IMR-90 (cell line): ENCODE data around the gene ORC6. TPM values are rescaled to one million over a fixed set of nuclear protein-coding genes. Genes with fewer than 3 reads are reported as not detected.

Experiments
- ATAC-seq: fragments of 200-7000 bp; cut with Tn5 transposase; 2 replicates; pipeline ENCODE4 v1.9.1; 2020; ENCODE audit warnings: low read depth, mild to moderate bottlenecking, moderate library complexity
- BruUV-seq: library from RNA; stranded (reverse); fragments of 400-500 nt; replicated peaks from 2 replicates; lab custom pipeline; 2021; lab: Mats Ljungman, UMichigan
- CTCF ChIA-PET: fragments of 300-600 bp; formaldehyde crosslinking; extraction: SDS; loops from one replicate; lab custom pipeline; 2021; ENCODE audit warnings: antibody characterized with exemption; lab: Yijun Ruan, JAX
- POLR2A ChIA-PET: fragments of 300-600 bp; sonication (Branson Sonifier 250); formaldehyde crosslinking; loops from one replicate; lab custom pipeline; 2022; ENCODE audit warnings: antibody characterized with exemption; ENCODE audit not compliant: unreplicated experiment; lab: Charles Lee
- DNase-seq: peaks from one replicate; pipeline ENCODE4 v3.0.0; 2013
- H2AFZ ChIP-seq: replicated peaks from 2 replicates; pipeline ENCODE3; 2013; ENCODE audit warnings: low read length, mild to moderate bottlenecking; ENCODE audit not compliant: poor library complexity
- H2AK5ac ChIP-seq: 2 replicates; pipeline ENCODE4 v1.6.1; 2013; ENCODE audit warnings: low read depth, low read length, inconsistent platforms
- H2AK9ac ChIP-seq: replicated peaks from 2 replicates; pipeline ENCODE3; 2013; ENCODE audit warnings: mild to moderate bottlenecking, low read depth, low read length, moderate library complexity; ENCODE audit not compliant: poor library complexity
- H2BK120ac ChIP-seq: 2 replicates; pipeline ENCODE4 v1.6.1; 2013; ENCODE audit warnings: low read depth, low read length, inconsistent platforms
- H2BK15ac ChIP-seq: 3 replicates; pipeline ENCODE4 v1.6.1; 2013; ENCODE audit warnings: low read depth, low read length, inconsistent platforms
- H2BK20ac ChIP-seq: 2 replicates; pipeline ENCODE4 v1.6.1; 2013; ENCODE audit warnings: low read depth, mild to moderate bottlenecking, inconsistent platforms, low read length, moderate library complexity
- H2BK5ac ChIP-seq: 2 replicates; pipeline ENCODE4 v1.6.1; 2013; ENCODE audit warnings: mild to moderate bottlenecking, low read depth, low read length, inconsistent platforms; ENCODE audit not compliant: poor library complexity, severe bottlenecking
- H3K14ac ChIP-seq: replicated peaks from 2 replicates; pipeline ENCODE4 v1.6.1; 2013; ENCODE audit warnings: low read depth, low read length, inconsistent platforms
- H3K18ac ChIP-seq: 2 replicates; pipeline ENCODE4 v1.6.1; 2013; ENCODE audit warnings: low read depth, low read length, control low read depth
- H3K23ac ChIP-seq: 2 replicates; pipeline ENCODE4 v1.6.1; 2013; ENCODE audit warnings: low read depth, low read length, inconsistent platforms
- H3K27ac ChIP-seq: 2 replicates; pipeline ENCODE4 v1.5.1; 2013; ENCODE audit warnings: mild to moderate bottlenecking, control low read depth, low read length; ENCODE audit not compliant: insufficient read depth
- H3K27me3 ChIP-seq: 2 replicates; pipeline ENCODE4 v1.6.1; 2013; ENCODE audit warnings: low read length; ENCODE audit not compliant: control insufficient read depth, insufficient read depth
- H3K36me3 ChIP-seq: 2 replicates; pipeline ENCODE4 v1.6.1; 2013; ENCODE audit warnings: low read length, mixed read lengths; ENCODE audit not compliant: control insufficient read depth, insufficient read depth
- H3K4ac ChIP-seq: 2 replicates; pipeline ENCODE4 v1.6.1; 2013; ENCODE audit warnings: low read depth, low read length, inconsistent platforms
- H3K4me1 ChIP-seq: 2 replicates; pipeline ENCODE4 v1.6.1; 2013; ENCODE audit warnings: low read length, mixed read lengths; ENCODE audit not compliant: control insufficient read depth, insufficient read depth
- H3K4me2 ChIP-seq: 2 replicates; pipeline ENCODE4 v1.6.1; 2013; ENCODE audit warnings: low read depth, mild to moderate bottlenecking, control low read depth, low read length, moderate library complexity
- H3K4me3 ChIP-seq: 2 replicates; pipeline ENCODE4 v1.5.1; 2013; ENCODE audit warnings: low read depth, mild to moderate bottlenecking, control low read depth, low read length, moderate library complexity; ENCODE audit not compliant: insufficient read depth
- H3K56ac ChIP-seq: 2 replicates; pipeline ENCODE4 v1.6.1; 2013; ENCODE audit warnings: low read length, inconsistent platforms; ENCODE audit not compliant: insufficient read depth; ENCODE audit errors: extremely low read depth
- H3K79me1 ChIP-seq, 2 experiments: 2 replicates each; pipeline ENCODE4 v1.6.1; 2013; ENCODE audit warnings: low read length in 2 of 2, inconsistent platforms in 1 of 2, low read depth in 1 of 2
- H3K9ac ChIP-seq: 2 replicates; pipeline ENCODE4 v1.6.1; 2013; ENCODE audit warnings: low read depth, low read length, control low read depth
- H3K9me1 ChIP-seq: 2 replicates; pipeline ENCODE4 v1.6.1; 2013; ENCODE audit warnings: low read length, inconsistent platforms; ENCODE audit not compliant: insufficient read depth
- H3K9me3 ChIP-seq: 2 replicates; pipeline ENCODE4 v1.6.1; 2013; ENCODE audit warnings: low read length; ENCODE audit not compliant: control insufficient read depth, insufficient read depth
- H4K20me1 ChIP-seq: 2 replicates; pipeline ENCODE4 v1.6.1; 2013; ENCODE audit warnings: low read length, inconsistent platforms; ENCODE audit not compliant: insufficient read depth
- H4K5ac ChIP-seq: 2 replicates; pipeline ENCODE4 v1.6.1; 2013; ENCODE audit warnings: mild to moderate bottlenecking, low read depth, low read length, control low read depth
- H4K8ac ChIP-seq, 2 experiments: 2 replicates each; pipeline ENCODE4 v1.6.1; 2013; ENCODE audit warnings: low read depth in 2 of 2, low read length in 2 of 2, control low read depth in 1 of 2, inconsistent platforms in 1 of 2
- H4K91ac ChIP-seq: 2 replicates; pipeline ENCODE4 v1.6.1; 2013; ENCODE audit warnings: low read depth, low read length, inconsistent platforms; ENCODE audit not compliant: insufficient read depth
- CHD1 ChIP-seq: IDR thresholded peaks from 2 replicates; pipeline ENCODE4 v1.6.1; 2012; ENCODE audit warnings: low read depth, low read length, improper control_type of control experiment
- FOS ChIP-seq: fragments of 150-350 bp; IDR thresholded peaks from 2 replicates; pipeline ENCODE4 v1.6.1; 2016; ENCODE audit warnings: low read depth, low read length
- MAZ ChIP-seq: IDR thresholded peaks from 2 replicates; pipeline ENCODE4 v1.6.1; 2012; ENCODE audit warnings: low read depth, mild to moderate bottlenecking, low read length, improper control_type of control experiment, moderate library complexity, borderline replicate concordance
- WGBS, 2 experiments: methylation state at CpG; one replicate each; pipeline versions ENCODE4 v1.1.5 to v1.1.7; 2013; ENCODE audit warnings: missing lambda C conversion rate in 2 of 2; ENCODE audit not compliant: insufficient read length in 1 of 2; ENCODE audit errors: extremely low coverage in 2 of 2; 5-methylcytosine and 5-hydroxymethylcytosine counted together
- dilution Hi-C: fragments of 300-500 bp; cut with HindIII; formaldehyde crosslinking; loops from one replicate; pipeline ENCODE4 v1.14.3; 2018; ENCODE audit warnings: low sequenced_read_pairs; ENCODE audit not compliant: unreplicated experiment
- in situ Hi-C: fragments of 300-500 bp; cut with MboI; formaldehyde crosslinking; loops from 3 replicates; pipeline ENCODE4 v1.14.3; 2019; ENCODE audit warnings: low sequenced_read_pairs, inconsistent platforms, mixed read lengths
- intact Hi-C: fragments of 100-400 bp; cut with micrococcal nuclease; formaldehyde crosslinking; loops from 2 replicates; pipeline ENCODE4 v1.10.0; 2022
- polyA plus RNA-seq, 3 experiments: library from polyadenylated mRNA; depleted of rRNA; stranded (reverse); fragments of >200 nt; gene quantifications; 2 replicates each; pipeline ENCODE4 v1.2.3, GENCODE V29; 2012; ENCODE audit warnings: low replicate concordance in 1 of 3
- total RNA-seq: library from RNA; depleted of rRNA; stranded (reverse); fragments of >200 nt; gene quantifications from 2 replicates; pipeline ENCODE4 v1.2.3, GENCODE V29; 2012
- TF ChIP-seq, protein P1 (sequence below): fragments of 150-350 bp; IDR thresholded peaks from 2 replicates; pipeline ENCODE4 v1.6.1; 2016; ENCODE audit warnings: low read depth, mild to moderate bottlenecking, low read length, moderate library complexity, borderline replicate concordance
- TF ChIP-seq, protein P2 (sequence below): fragments of 150-350 bp; IDR thresholded peaks from 2 replicates; pipeline ENCODE4 v1.6.1; 2017; ENCODE audit warnings: mild to moderate bottlenecking, antibody characterized with exemption, low read length, low read depth

ORC6 gene
- total and polyA plus RNA-seq, 2 of the 4 experiments (the other 2 are of a cell fraction): 9.0 to 15.9 TPM

- POLR2A ChIA-PET: no interaction called here
- peaks cover 2% of the 10 kb centered on the region; the same call in 1 of the 2 replicates for H3K4me1 ChIP-seq
- peak overlapping the region; percentile 3 for H2AK9ac ChIP-seq
- H4K20me1 ChIP-seq: no peaks in the 10 kb centered on the region
- peak overlapping the region; percentile 46; the same call in 1 of the 2 replicates for H3K4me2 ChIP-seq
- DNase-seq: peak; percentile 51
- H2AFZ ChIP-seq: peak overlapping the region; percentile 81
- BruUV-seq: no TSS peak
- H3K79me1 ChIP-seq: no peaks in the 10 kb centered on the region
- peak overlapping the region; percentile 17; the same call in 1 of the 2 replicates for H3K4me3 ChIP-seq
- no peak overlapping the region for H3K56ac ChIP-seq
- no peak overlapping the region for H3K9ac ChIP-seq
- peak overlapping the region; percentile 66; the same call in 1 of the 2 replicates for H3K14ac ChIP-seq
- no peak overlapping the region for H2BK120ac ChIP-seq
- H2AK5ac ChIP-seq: no peak overlapping the region; the same call in 1 of the 2 replicates
- H4K91ac ChIP-seq: no peak overlapping the region
- H2BK15ac ChIP-seq: no peak overlapping the region
- CTCF ChIA-PET: interaction anchor here (0.7 kb wide), 1 partner anchor 30 kb away, joined by 3 read pairs; no protein-coding TSS in a partner anchor
- H3K9me3 ChIP-seq: no peaks in the 10 kb centered on the region
- no peak overlapping the region for H3K18ac ChIP-seq
- no peak overlapping the region for H2BK5ac ChIP-seq
- TF ChIP-seq, protein P1, sequence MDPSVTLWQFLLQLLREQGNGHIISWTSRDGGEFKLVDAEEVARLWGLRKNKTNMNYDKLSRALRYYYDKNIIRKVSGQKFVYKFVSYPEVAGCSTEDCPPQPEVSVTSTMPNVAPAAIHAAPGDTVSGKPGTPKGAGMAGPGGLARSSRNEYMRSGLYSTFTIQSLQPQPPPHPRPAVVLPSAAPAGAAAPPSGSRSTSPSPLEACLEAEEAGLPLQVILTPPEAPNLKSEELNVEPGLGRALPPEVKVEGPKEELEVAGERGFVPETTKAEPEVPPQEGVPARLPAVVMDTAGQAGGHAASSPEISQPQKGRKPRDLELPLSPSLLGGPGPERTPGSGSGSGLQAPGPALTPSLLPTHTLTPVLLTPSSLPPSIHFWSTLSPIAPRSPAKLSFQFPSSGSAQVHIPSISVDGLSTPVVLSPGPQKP: no peak
- no peak for TF ChIP-seq MAZ
- TF ChIP-seq, protein P2, sequence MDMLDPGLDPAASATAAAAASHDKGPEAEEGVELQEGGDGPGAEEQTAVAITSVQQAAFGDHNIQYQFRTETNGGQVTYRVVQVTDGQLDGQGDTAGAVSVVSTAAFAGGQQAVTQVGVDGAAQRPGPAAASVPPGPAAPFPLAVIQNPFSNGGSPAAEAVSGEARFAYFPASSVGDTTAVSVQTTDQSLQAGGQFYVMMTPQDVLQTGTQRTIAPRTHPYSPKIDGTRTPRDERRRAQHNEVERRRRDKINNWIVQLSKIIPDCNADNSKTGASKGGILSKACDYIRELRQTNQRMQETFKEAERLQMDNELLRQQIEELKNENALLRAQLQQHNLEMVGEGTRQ: peak; percentile 46; the same call in 1 of the 2 replicates
- TF ChIP-seq FOS: no peak
- no peak for TF ChIP-seq CHD1
- H3K4ac ChIP-seq: peak overlapping the region; percentile 56; the same call in 1 of the 2 replicates
- no peak overlapping the region for H2BK20ac ChIP-seq
- peak; percentile 64 for ATAC-seq
- peak overlapping the region; percentile 40; the same call in 1 of the 2 replicates for H3K27ac ChIP-seq
- H3K23ac ChIP-seq: no peak overlapping the region
- in situ Hi-C loops (no loop called here), intact Hi-C loops (no loop called here), dilution Hi-C loops (no loop called here)
- peak overlapping the region in 1 of 2 experiments; percentile 72; a peak in 1 of 4 replicates for H4K8ac ChIP-seq
- H3K27me3 ChIP-seq: no peaks in the 10 kb centered on the region
- WGBS, 2 experiments: 95% methylated on average over 7 of the region's 27 CpGs; no CpG with 5 or more reads in 1 of the 2 experiments
- no peaks in the 10 kb centered on the region for H3K36me3 ChIP-seq
- H3K9me1 ChIP-seq: peaks cover 9% of the 10 kb centered on the region; the same call in 1 of the 2 replicates
- no peak overlapping the region for H4K5ac ChIP-seq
Measured at GRCh38 chr16:46649588-46650253, 39.7 kb upstream of the ORC6 start.
